MM.1S (cell line): Measurements from ENCODE around the gene SUN5.

Source experiments
- CTCF ChIP-seq: fragments of 300-600 bp; sonication (generic); IDR thresholded peaks from 2 replicates; pipeline ENCODE4 v1.5.1; 2016; ENCODE audit warnings: antibody characterized with exemption, low read length, mixed read lengths
- EZH2 ChIP-seq: fragments of 300-600 bp; sonication (generic); optimal IDR thresholded peaks from 2 replicates; pipeline ENCODE3; 2017; ENCODE audit warnings: low read depth, mild to moderate bottlenecking, antibody characterized with exemption, low read length, mixed read lengths
- EZH2phosphoT487 ChIP-seq: fragments of 300-600 bp; sonication (generic); IDR thresholded peaks from 2 replicates; pipeline ENCODE4 v1.6.1; 2018; ENCODE audit warnings: antibody characterized with exemption, low read length

GRCh38 chr20:33022289-33022688 lies 18.1 kb upstream of the SUN5 start:
- no peak for TF ChIP-seq CTCF
- no peak for TF ChIP-seq EZH2
- no peak for TF ChIP-seq EZH2phosphoT487
